Peyer's patch (tissue), 4 donors: ENCODE measurements around the gene C1orf94.

Experiments
- POLR2A ChIP-seq, 2 donors: fragments of 450-650 bp; IDR thresholded peaks; one replicate each; pipeline ENCODE4 v1.5.1; 2017; ENCODE audit warnings: antibody characterized with exemption in 2 of 2, mild to moderate bottlenecking in 2 of 2, moderate library complexity in 2 of 2
- TF ChIP-seq, protein P1 (sequence below), 6 experiments: fragments of 450-650 bp in 4 of 6; fragments of 200-600 bp in 2 of 6; sonication (generic) in 1 of 6; IDR thresholded peaks; one replicate each; pipeline ENCODE4 v1.5.1; 2017 to 2019; ENCODE audit warnings: antibody characterized with exemption in 6 of 6, mild to moderate bottlenecking in 3 of 6, moderate library complexity in 1 of 6

GRCh38 chr1:34186741-34187494, 10.2 kb downstream of the C1orf94 start:
- TF ChIP-seq, protein P1, sequence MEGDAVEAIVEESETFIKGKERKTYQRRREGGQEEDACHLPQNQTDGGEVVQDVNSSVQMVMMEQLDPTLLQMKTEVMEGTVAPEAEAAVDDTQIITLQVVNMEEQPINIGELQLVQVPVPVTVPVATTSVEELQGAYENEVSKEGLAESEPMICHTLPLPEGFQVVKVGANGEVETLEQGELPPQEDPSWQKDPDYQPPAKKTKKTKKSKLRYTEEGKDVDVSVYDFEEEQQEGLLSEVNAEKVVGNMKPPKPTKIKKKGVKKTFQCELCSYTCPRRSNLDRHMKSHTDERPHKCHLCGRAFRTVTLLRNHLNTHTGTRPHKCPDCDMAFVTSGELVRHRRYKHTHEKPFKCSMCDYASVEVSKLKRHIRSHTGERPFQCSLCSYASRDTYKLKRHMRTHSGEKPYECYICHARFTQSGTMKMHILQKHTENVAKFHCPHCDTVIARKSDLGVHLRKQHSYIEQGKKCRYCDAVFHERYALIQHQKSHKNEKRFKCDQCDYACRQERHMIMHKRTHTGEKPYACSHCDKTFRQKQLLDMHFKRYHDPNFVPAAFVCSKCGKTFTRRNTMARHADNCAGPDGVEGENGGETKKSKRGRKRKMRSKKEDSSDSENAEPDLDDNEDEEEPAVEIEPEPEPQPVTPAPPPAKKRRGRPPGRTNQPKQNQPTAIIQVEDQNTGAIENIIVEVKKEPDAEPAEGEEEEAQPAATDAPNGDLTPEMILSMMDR (IDR thresholded peaks at IDR 0.05): no peak
- TF ChIP-seq POLR2A (IDR thresholded peaks at IDR 0.05): no peak
